ENCODE results near the gene CSRP1. TPM values are rescaled to one million over a fixed set of nuclear protein-coding genes. Genes with fewer than 3 reads are reported as not detected.

CSRP1 gene
- total and polyA plus RNA-seq, 2 donors (not counting 1 experiment from before 2014, with no cell fraction given) = 23.8 to 36.7 TPM

DNA sequence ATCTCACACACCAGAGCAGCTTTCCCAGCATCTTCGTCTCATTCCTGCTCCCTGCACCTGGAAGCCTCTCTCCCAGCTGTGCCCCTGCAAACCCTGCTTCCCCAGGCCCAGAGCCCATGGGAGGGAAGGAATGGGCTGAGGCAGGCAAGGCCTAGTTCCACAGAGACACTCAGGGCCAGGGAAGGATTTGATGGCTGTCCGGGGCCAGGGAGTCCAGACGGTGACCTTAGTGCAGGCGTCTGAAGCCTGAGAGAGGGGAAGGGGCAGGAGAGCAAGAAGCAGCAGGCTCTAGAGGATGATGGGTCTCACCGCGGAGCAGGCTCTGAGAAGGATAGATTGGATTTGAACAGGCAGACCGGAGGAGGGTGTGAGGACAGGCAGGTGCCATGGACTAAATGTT lies 63.2 kb downstream of the CSRP1 start:
- H3K4me1 Mint-ChIP-seq = peaks cover 4% of the 10 kb centered on the region
- no peaks in the 10 kb centered on the region for H4K20me1 ChIP-seq (ENCODE audit: control insufficient read depth, insufficient read depth, low read length, poor library complexity, severe bottlenecking)
- ATAC-seq (ENCODE audit: low read depth) (no peak), DNase-seq (no peak)
- no peak overlapping the region for H2AFZ ChIP-seq (ENCODE audit: insufficient read depth, low read depth, low read length, poor library complexity, severe bottlenecking)
- H3K27me3 ChIP-seq (replicated peaks in 1 of 4; ENCODE audit: control extremely low read depth in 1 of 4, control insufficient read depth in 3 of 4, insufficient read depth in 4 of 4, low read length in 3 of 4) = peaks cover 0 to 5% (median 0%) of the 10 kb centered on the region in 4 experiments
- no peak overlapping the region for H3K27ac Mint-ChIP-seq
- H3K9me3 Mint-ChIP-seq (ENCODE audit: insufficient read depth) = no peaks in the 10 kb centered on the region
- H3K4me1 ChIP-seq (ENCODE audit: control insufficient read depth in 2 of 2, insufficient read depth in 2 of 2, low read length in 2 of 2) = peaks cover 7 to 9% of the 10 kb centered on the region in 2 donors
- H3K27ac ChIP-seq (ENCODE audit: low read length in 2 of 2) = no peak overlapping the region
- intact Hi-C loops (cut with micrococcal nuclease) = loop anchor here (10.0 kb wide), 1 partner anchor 351 kb away; no protein-coding TSS in a partner anchor
- TF ChIP-seq EZH2 (IDR thresholded peaks at IDR 0.05; ENCODE audit: borderline replicate concordance, insufficient read depth, low read depth, low read length, poor library complexity, severe bottlenecking) = no peak
- no peak for TF ChIP-seq CTCF (IDR thresholded peaks at IDR 0.05)
- peaks cover 0 to 5% (median 4%) of the 10 kb centered on the region in 3 donors for H3K9me3 ChIP-seq (ENCODE audit: control extremely low read depth in 1 of 3, control insufficient read depth in 2 of 3, insufficient read depth in 1 of 3, low read length in 2 of 3)
- H3K27me3 Mint-ChIP-seq = peaks cover 28% of the 10 kb centered on the region
- no peak overlapping the region for H3K4me3 ChIP-seq (ENCODE audit: control extremely low read depth in 1 of 5, extremely low read depth in 1 of 5, insufficient read depth in 1 of 5, low read depth in 2 of 5, low read length in 4 of 5)
- CTCF ChIA-PET = interaction anchor here (1.3 kb wide), 1 partner anchor 69 kb away, joined by 4 read pairs; no protein-coding TSS in a partner anchor
- POLR2A ChIA-PET = no interaction called here
- H3K79me2 ChIP-seq (ENCODE audit: control insufficient read depth, insufficient read depth, low read length) = no peaks in the 10 kb centered on the region
- H3K36me3 ChIP-seq (replicated peaks in 1 of 2; ENCODE audit: control extremely low read depth in 1 of 2, control insufficient read depth in 1 of 2, extremely low read depth in 1 of 2, insufficient read depth in 2 of 2, low read length in 1 of 2) = no peaks in the 10 kb centered on the region
- H3K4me3 Mint-ChIP-seq = no peak overlapping the region
- WGBS (ENCODE audit: insufficient coverage) = 97% methylated on average over 7 of the region's 7 CpGs
- H3K4me2 ChIP-seq (replicated peaks; ENCODE audit: low read depth, low read length, poor library complexity, severe bottlenecking) = no peak overlapping the region
- no peak overlapping the region for H3K9ac ChIP-seq (ENCODE audit: low read length)

DNA sequence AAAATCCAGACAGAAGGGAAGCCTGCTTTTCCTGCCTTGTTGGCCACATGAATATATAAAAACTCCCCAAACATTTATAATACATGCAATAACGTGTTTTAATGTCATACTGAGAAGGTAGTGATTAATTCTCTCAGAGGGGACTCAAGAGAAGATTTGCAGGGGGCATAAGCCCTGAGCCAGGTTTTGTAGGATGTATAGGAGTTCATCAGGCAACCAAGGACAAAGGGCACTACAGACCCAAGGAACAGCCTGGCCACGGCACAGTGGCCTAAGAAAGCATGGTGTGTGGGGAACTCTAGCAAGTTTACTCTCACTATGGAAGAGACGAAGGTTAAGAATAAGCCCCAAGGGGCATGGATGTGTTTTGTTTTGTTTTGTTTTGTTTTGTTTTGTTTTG lies 70.0 kb downstream of the CSRP1 start:
- ChIA-PET CTCF (interaction anchor here (1.8 to 2.1 kb wide), 2 partner anchors 10 to 77 kb away, joined by 17 to 34 read pairs; no protein-coding TSS in a partner anchor), POLR2A (no interaction called here)
- no peak overlapping the region for H3K4me3 Mint-ChIP-seq
- Histone ChIP-seq H3K79me2 (ENCODE audit: control insufficient read depth, insufficient read depth, low read length) (no peaks in the 10 kb centered on the region), H2AFZ (ENCODE audit: insufficient read depth, low read depth, low read length, poor library complexity, severe bottlenecking) (no peak overlapping the region), H3K27ac (ENCODE audit: low read length in 2 of 2) (no peak overlapping the region), H3K9me3 (ENCODE audit: control extremely low read depth in 1 of 3, control insufficient read depth in 2 of 3, insufficient read depth in 1 of 3, low read length in 2 of 3) (peaks cover 0 to 4% (median 0%) of the 10 kb centered on the region in 3 donors), H3K9ac (ENCODE audit: low read length) (no peak overlapping the region), H3K4me3 (ENCODE audit: control extremely low read depth in 1 of 5, extremely low read depth in 1 of 5, insufficient read depth in 1 of 5, low read depth in 2 of 5, low read length in 4 of 5) (no peak overlapping the region), H3K4me1 (ENCODE audit: control insufficient read depth in 2 of 2, insufficient read depth in 2 of 2, low read length in 2 of 2) (peaks cover 3 to 7% of the 10 kb centered on the region in 2 donors), H3K27me3 (replicated peaks in 1 of 4; ENCODE audit: control extremely low read depth in 1 of 4, control insufficient read depth in 3 of 4, insufficient read depth in 4 of 4, low read length in 3 of 4) (peaks cover 0 to 13% (median 5%) of the 10 kb centered on the region in 4 experiments), H4K20me1 (ENCODE audit: control insufficient read depth, insufficient read depth, low read length, poor library complexity, severe bottlenecking) (no peaks in the 10 kb centered on the region), H3K36me3 (replicated peaks in 1 of 2; ENCODE audit: control extremely low read depth in 1 of 2, control insufficient read depth in 1 of 2, extremely low read depth in 1 of 2, insufficient read depth in 2 of 2, low read length in 1 of 2) (no peaks in the 10 kb centered on the region), H3K4me2 (replicated peaks; ENCODE audit: low read depth, low read length, poor library complexity, severe bottlenecking) (no peak overlapping the region)
- no peaks in the 10 kb centered on the region for H3K9me3 Mint-ChIP-seq (ENCODE audit: insufficient read depth)
- intact Hi-C loops (cut with micrococcal nuclease) = no loop called here
- no peak for DNase-seq
- no peak for ATAC-seq (ENCODE audit: low read depth)
- H3K27me3 Mint-ChIP-seq = peaks cover 31% of the 10 kb centered on the region
- 92% methylated on average over 2 of the region's 3 CpGs for WGBS (ENCODE audit: insufficient coverage)
- TF ChIP-seq EZH2 (IDR thresholded peaks at IDR 0.05; ENCODE audit: borderline replicate concordance, insufficient read depth, low read depth, low read length, poor library complexity, severe bottlenecking) (no peak), CTCF (IDR thresholded peaks at IDR 0.05) (no peak)
- H3K4me1 Mint-ChIP-seq = peaks cover 7% of the 10 kb centered on the region
- H3K27ac Mint-ChIP-seq = no peak overlapping the region
